HG02970 (cell line): ENCODE results near the gene CCL13.
A peak's percentile ranks its signal among the peaks of the same experiment; 100 is the strongest.

ENCODE experiments used
- ATAC-seq: cut with Tn5 transposase; IDR thresholded peaks from one replicate; pipeline ENCODE4 v1.9.1; 2021; ENCODE audit warnings: mild to moderate bottlenecking, moderate library complexity, moderate number of reproducible peaks; ENCODE audit not compliant: unreplicated experiment, low FRiP score

Gene CCL13

GRCh38 chr17:34361478-34362061, 5.3 kb downstream of the CCL13 start:
- peak; percentile 53 for ATAC-seq

DNA sequence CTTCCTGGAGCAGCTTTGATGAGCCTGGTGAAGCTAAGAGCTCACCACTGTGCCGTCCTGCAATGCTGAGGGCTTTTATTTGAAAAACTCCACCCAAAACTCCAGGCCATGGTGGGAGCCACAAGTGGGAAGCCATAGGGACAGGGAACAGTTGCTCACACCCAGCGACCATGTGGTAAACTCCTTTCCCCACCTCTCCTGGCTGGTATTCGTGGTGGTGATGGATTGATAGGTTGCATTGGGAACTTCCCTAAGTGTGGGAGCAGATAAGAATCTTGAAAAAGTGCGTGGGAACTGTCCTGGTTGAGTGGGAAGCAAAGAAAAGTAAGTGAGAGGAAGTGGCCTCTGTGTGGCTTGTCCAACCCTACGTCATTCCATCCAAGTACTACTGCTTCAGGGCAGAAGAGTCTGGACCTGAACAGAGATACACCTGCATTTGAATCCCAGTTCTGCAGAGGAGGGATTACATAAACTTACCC, 6.9 kb downstream of the CCL13 start, which contains the start of gene CCL1:
Gene CCL1, minus strand, starts transcription at position 51 of the 479 bp plus-strand sequence. CDS start 72 bp downstream, outside the sequence.
- no peak for ATAC-seq

- no peak for ATAC-seq
These were observed 8.5 kb downstream of the CCL13 start for GRCh38 chr17:34364751-34365150.

DNA sequence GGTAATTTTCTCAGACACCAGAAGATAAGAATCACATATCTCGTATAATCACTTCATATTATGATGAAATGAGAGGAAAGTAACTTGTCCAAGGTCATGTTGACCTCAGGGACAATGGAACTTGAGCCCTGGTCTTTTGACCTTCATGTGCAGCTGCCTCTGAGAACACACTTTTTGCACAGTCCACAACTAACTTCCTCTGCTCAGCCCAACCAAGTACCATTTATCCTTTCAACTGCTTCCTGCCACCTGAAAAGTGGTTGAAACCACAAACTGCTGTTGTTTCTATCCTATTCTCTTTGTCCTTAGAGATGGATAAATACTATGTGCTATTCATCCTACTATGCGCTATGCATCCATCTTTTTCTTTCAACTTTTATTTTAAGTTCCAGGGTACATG, 9.1 kb downstream of the CCL13 start:
- ATAC-seq = no peak

- no peak for ATAC-seq
These were observed 9.7 kb downstream of the CCL13 start for GRCh38 chr17:34366010-34366409.

GRCh38 chr17:34366529-34367107, 10.3 kb downstream of the CCL13 start:
- ATAC-seq = no peak

DNA sequence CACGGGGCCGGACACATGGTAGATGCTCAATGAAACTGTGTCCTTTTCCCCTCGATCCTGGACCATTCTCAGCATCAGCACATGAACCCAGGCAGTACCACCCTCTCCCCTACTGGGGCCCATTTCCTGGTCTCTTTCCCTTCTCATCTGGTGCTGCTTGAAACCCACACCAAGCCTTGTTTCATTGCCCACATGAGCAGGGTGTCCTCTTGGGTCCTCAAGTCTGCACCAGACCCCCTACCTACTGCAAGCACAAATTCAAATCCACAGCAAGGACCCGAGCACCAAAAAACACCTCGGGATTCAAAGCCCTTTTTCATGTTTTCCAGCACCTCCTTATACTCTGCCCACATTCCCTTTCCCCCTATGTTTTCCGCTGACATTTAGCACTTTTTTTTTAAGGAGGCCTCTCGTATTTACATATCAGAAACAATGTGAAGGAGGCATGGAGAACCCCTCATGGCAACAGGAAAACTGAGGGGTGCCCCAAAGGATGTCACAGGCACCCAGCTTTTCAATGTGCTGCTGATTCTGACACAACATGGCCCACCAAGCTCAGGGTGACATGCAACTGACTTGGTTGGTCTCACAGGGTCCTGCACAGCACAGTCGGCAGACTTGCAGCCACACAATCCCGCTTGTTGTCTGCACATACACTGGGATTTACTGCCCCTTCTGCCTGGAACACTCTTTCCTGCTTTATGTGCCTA, 11.4 kb downstream of the CCL13 start:
- ATAC-seq = no peak

- no peak for ATAC-seq
These were observed 12.1 kb downstream of the CCL13 start for GRCh38 chr17:34368196-34368945.

DNA sequence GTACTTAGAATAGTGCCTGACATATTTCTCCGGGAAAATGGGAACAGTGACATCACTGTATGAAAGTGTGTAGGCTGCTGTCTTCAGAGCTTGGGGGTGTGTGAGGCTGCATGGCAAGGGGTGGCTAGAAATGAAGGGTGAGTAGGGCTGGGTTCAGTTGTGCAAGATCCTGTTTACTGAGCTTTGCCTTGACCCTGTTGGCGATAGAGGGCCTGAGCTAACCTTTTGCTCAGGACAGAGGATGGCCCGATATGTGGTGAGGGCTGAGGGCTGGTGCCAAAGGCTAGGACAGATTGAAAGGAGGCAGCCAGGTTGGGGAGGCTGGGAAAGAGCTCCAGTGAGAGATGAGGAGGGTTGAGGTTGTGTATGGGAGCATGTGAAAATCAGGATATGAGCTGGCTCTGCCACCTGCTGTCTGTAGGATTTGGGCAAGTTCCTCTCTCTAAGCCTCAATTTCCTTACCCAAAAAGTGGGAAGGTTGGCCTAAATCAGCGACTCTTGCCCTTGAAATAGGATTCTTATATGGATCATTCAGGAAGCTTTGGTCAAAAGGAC, 12.7 kb downstream of the CCL13 start:
- ATAC-seq = no peak

DNA sequence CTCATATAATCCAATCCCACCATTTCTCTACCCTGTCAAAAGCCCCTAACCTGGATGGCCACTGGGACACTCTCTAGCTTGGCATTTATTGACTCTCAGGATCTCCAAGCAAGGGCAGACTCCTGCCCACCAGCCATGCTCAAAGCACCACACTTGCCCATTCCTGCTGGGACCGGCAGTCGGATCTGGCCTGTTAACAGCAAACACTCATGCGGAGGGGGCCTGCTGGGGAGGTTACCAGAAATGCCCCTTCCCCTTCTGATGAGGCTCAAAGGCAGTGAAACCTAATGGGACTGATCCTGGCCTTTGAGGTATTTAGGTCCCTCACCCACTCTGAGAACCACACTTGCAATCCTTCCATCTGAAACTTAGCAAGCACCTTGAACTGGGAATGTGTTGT, 13.3 kb downstream of the CCL13 start:
- ATAC-seq = no peak

- no peak for ATAC-seq
These were observed 14.2 kb downstream of the CCL13 start for GRCh38 chr17:34370376-34370996.

DNA sequence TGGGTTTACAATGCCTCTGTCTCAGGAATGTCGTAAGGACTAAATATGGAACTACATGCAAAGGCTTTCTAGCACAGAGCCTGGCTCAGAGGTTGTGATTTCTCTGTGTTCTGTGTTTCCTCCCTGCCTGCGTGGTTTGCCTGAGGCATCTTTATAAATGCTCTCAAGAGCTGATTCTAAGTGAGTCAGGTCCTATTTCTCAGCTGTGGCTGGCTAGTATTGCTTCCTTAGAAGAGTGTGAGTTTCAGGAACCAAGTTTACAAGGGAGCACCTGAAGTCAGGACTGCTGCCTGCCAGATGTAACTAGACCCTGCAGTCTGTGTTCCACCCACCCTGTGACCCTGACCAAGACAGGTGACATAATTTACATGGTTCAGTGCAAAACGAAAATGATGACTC, 14.7 kb downstream of the CCL13 start:
- ATAC-seq = no peak

- no peak for ATAC-seq
These were observed 15.3 kb downstream of the CCL13 start for GRCh38 chr17:34371405-34372100.

DNA sequence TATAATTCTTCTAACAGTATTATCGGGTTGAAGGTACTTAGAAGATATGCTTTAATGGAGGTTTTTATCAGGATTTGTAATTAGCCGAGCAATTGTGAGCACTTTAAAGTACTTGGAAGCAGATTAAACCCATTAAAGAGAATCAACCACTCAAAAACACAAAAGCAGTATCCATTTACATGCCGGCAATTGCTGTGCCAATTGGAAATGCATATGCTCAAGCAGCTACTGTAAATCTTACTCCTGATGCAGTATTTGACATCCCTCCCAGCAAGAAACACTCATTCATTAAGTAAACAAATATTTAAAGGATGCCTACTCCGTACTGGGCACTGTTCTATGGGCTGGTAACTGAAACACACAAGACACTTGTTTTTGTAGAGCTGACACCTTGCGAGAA, 18.2 kb downstream of the CCL13 start:
- ATAC-seq = no peak

DNA sequence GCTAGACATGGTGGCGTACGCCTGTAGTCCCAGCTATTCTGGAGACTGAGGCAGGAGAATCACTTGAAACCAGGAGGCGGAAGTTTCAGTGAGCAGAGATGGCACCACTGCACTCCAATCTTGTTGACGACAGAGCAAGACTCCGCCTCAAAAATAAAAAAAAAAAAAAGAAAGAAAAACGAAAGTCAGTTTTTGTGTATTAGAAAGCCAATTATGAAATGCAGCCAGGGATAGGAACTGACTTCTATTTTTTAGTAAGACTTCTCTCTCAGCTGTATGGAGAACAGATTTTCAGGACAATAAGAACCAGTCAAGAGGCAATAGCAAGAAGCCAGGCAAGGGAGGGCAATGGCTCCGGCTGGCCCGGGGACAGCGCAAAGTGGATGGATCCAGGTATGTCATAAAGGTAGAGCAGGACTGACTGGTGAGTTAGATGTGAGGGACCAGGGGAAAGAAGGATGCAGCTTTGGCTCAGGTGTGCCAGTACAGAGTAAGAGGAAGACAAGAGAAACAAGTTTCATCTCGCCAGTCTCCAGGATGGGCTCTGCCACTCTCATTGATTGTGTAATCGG, 19.2 kb downstream of the CCL13 start:
- no peak for ATAC-seq

DNA sequence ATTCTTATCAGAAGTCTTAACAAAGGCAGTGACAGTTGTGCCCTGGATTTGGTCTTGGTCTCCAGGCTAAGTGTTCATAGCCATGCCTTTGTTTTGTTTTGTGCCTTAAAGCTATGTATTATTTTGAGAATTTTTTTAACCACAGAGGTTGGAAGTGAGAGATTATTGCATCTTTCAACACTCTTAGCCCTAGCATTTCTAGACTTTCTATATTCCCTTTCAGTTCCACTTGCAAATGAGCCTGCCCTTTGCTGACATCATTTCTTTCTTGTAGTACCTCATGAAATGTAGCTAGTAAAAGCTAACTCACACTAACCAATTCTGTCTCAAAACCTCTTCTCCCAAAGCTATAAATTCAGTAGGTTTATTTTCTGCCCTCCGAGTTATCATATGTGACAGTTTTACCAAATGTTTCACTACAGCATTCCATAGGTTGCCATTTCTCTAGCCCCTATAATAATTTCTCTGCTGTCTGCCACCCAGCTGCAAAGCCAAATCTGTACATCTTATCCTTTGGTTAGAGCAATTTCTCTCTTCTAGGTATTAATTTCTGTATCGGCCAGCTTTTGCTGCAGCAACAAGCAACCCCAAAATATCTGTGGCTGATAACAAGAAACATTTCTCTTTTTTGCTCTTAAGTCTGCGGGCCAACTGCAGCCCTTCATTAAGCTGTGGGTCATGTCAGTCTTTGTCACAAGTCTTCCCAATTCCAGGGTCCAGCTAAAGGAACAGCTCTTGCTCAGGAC, 21.0 kb downstream of the CCL13 start:
- ATAC-seq = no peak

DNA sequence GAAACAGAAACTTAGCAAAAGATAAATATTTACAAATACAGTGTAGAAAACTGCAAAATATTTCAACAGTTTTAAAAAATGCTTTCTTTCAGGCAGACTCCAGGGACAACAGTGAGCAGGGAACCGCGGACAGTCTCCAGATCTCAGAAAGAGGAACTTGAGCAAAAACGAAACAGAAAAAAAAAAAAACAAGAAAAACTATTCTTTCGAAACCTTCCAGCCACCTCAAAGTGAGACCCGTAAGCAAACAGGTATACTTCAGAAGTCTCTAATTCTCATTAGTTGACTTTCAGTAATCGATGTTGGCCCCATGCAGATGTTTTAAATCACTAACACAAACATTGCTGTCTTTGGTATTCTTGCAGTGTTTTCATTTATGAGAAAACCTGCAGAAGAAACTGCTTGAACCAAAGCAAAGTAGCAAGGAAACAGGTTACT, 22.4 kb downstream of the CCL13 start:
- ATAC-seq = peak; percentile 74

DNA sequence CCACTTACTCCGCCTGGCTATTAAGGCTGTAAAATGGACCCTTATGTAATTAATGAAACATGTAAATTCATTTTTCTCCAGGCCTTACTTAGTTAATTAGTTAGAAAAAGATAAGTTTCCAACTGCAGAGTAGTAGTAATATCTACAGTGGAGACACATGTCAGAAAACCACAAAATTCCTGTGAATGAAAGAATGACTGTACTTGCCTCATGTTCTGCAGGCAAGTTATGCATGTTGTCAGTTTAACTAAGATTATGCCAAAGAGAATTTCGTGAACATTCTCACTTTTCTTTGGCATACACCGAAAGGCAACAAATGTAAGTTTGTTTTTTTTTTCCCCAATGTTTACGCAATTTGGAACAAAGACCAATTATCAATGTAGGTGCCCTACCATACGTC, 23.6 kb downstream of the CCL13 start:
- ATAC-seq = no peak
